B cell (primary cell): ENCODE results near the gene SLC5A12. TPM values are rescaled to one million over a fixed set of nuclear protein-coding genes. Genes with fewer than 3 reads are reported as not detected.

ENCODE experiments used
- ATAC-seq: fragments of 200-7000 bp; cut with Tn5 transposase; one replicate; pipeline ENCODE4 v1.10.0; 2021; ENCODE audit warnings: low read depth, mild to moderate bottlenecking, moderate number of reproducible peaks, moderate library complexity
- CTCF ChIA-PET: fragments of 350-600 bp; sonication (Branson Sonifier 250); formaldehyde crosslinking; loops from one replicate; lab custom pipeline; 2021; ENCODE audit warnings: antibody characterized with exemption, inconsistent platforms; lab: Charles Lee
- POLR2A ChIA-PET: fragments of 350-600 bp; sonication (Branson Sonifier 250); formaldehyde crosslinking; loops from one replicate; lab custom pipeline; 2021; ENCODE audit warnings: antibody characterized with exemption; lab: Charles Lee
- DNase-seq: peaks from one replicate; pipeline ENCODE4 v3.0.0; 2013
- H2AFZ ChIP-seq: 2 replicates; pipeline ENCODE4 v1.6.1; 2012; ENCODE audit warnings: mild to moderate bottlenecking, low read depth, low read length; ENCODE audit not compliant: insufficient read depth, poor library complexity, severe bottlenecking
- H3K27ac ChIP-seq, 2 donors: 1 replicate in 1 of 2; 2 replicates in 1 of 2; pipeline ENCODE4 v1.5.1; 2012 to 2013; ENCODE audit warnings: low read length in 2 of 2, mild to moderate bottlenecking in 2 of 2, moderate library complexity in 1 of 2
- H3K27me3 ChIP-seq, 4 experiments: fragments of 200-600 bp in 1 of 4; sonication (generic) in 1 of 4; replicated peaks in 1 of 4; 1 replicate in 2 of 4; 2 replicates in 2 of 4; pipeline versions ENCODE4 v1.6.1 to v1.7.0; 2013 to 2016; ENCODE audit warnings: low read length in 3 of 4, mild to moderate bottlenecking in 2 of 4, mixed read lengths in 1 of 4, moderate library complexity in 1 of 4; ENCODE audit not compliant: insufficient read depth in 4 of 4, control insufficient read depth in 3 of 4; ENCODE audit errors: control extremely low read depth in 1 of 4
- H3K36me3 ChIP-seq, 2 experiments: replicated peaks in 1 of 2; 1 replicate in 1 of 2; 2 replicates in 1 of 2; pipeline versions ENCODE4 v1.6.1 to v1.7.1; 2013; ENCODE audit warnings: low read length in 1 of 2; ENCODE audit not compliant: insufficient read depth in 2 of 2, control insufficient read depth in 1 of 2; ENCODE audit errors: control extremely low read depth in 1 of 2, extremely low read depth in 1 of 2
- H3K4me1 ChIP-seq, 2 donors: fragments of 200-600 bp in 1 of 2; sonication (generic) in 1 of 2; 1 replicate in 1 of 2; 2 replicates in 1 of 2; pipeline versions ENCODE4 v1.5.1 to v1.6.1; 2013 to 2017; ENCODE audit warnings: low read length in 2 of 2; ENCODE audit not compliant: control insufficient read depth in 2 of 2, insufficient read depth in 2 of 2
- H3K4me2 ChIP-seq: replicated peaks from 2 replicates; pipeline ENCODE3; 2012; ENCODE audit warnings: mild to moderate bottlenecking, low read depth, low read length; ENCODE audit not compliant: poor library complexity, severe bottlenecking
- H3K4me3 ChIP-seq, 5 experiments: fragments of 200-600 bp in 1 of 5; sonication (generic) in 1 of 5; 1 replicate in 3 of 5; 2 replicates in 2 of 5; pipeline versions ENCODE4 v1.5.1 to v1.7.0; 2011 to 2016; ENCODE audit warnings: low read length in 4 of 5, mild to moderate bottlenecking in 4 of 5, low read depth in 2 of 5, control low read depth in 1 of 5, moderate library complexity in 1 of 5; ENCODE audit not compliant: insufficient read depth in 1 of 5; ENCODE audit errors: control extremely low read depth in 1 of 5, extremely low read depth in 1 of 5
- H3K79me2 ChIP-seq: fragments of 200-600 bp; sonication (generic); one replicate; pipeline ENCODE4 v1.6.0; 2016; ENCODE audit warnings: low read length; ENCODE audit not compliant: control insufficient read depth, insufficient read depth
- H3K9ac ChIP-seq: fragments of 200-600 bp; sonication (generic); 2 replicates; pipeline ENCODE4 v1.6.1; 2017; ENCODE audit warnings: mild to moderate bottlenecking, low read length, moderate library complexity
- H3K9me3 ChIP-seq, 3 donors: one replicate each; pipeline versions ENCODE4 v1.6.1 to v1.7.1; 2013; ENCODE audit warnings: low read length in 2 of 3; ENCODE audit not compliant: control insufficient read depth in 2 of 3, insufficient read depth in 1 of 3; ENCODE audit errors: control extremely low read depth in 1 of 3
- H4K20me1 ChIP-seq: 2 replicates; pipeline ENCODE4 v1.6.0; 2012; ENCODE audit warnings: mild to moderate bottlenecking, low read length; ENCODE audit not compliant: insufficient read depth, control insufficient read depth, poor library complexity, severe bottlenecking
- H3K27ac Mint-ChIP-seq: one replicate; pipeline ENCODE4 v1.8.0; 2021; ENCODE audit warnings: mixed read lengths
- H3K27me3 Mint-ChIP-seq: one replicate; pipeline ENCODE4 v1.8.0; 2021; ENCODE audit warnings: mixed read lengths
- H3K4me1 Mint-ChIP-seq: one replicate; pipeline ENCODE4 v1.8.0; 2021; ENCODE audit warnings: mixed read lengths
- H3K4me3 Mint-ChIP-seq: one replicate; pipeline ENCODE4 v1.8.0; 2021; ENCODE audit warnings: mixed read lengths
- H3K9me3 Mint-ChIP-seq: one replicate; pipeline ENCODE4 v1.8.0; 2022; ENCODE audit warnings: mixed read lengths; ENCODE audit not compliant: insufficient read depth
- EZH2 ChIP-seq: IDR thresholded peaks from 2 replicates; pipeline ENCODE4 v1.6.1; 2012; ENCODE audit warnings: borderline replicate concordance, low read depth, mild to moderate bottlenecking, moderate library complexity, low read length; ENCODE audit not compliant: insufficient read depth, poor library complexity, severe bottlenecking
- WGBS: methylation state at CpG from one replicate; pipeline ENCODE4 v1.1.5; 2013; ENCODE audit warnings: missing lambda C conversion rate; ENCODE audit not compliant: insufficient coverage; 5-methylcytosine and 5-hydroxymethylcytosine counted together
- intact Hi-C: fragments of 100-400 bp; cut with micrococcal nuclease; formaldehyde crosslinking; loops from one replicate; pipeline ENCODE4 v1.10.0; 2022
- polyA plus RNA-seq: library from polyadenylated mRNA; depleted of rRNA; stranded (reverse); fragments of >200 nt; gene quantifications from 2 replicates; pipeline ENCODE4 v1.2.3, GENCODE V29; 2012
- total RNA-seq, 2 donors: library from RNA; stranded (reverse); fragments of 120-200 nt in 1 of 2; gene quantifications; 1 replicate in 1 of 2; 2 replicates in 1 of 2; pipeline versions ENCODE4 v1.2.3 to v1.2.4, GENCODE V29; 2013 to 2022
- TF ChIP-seq, protein P1 (sequence below): fragments of 200-600 bp; IDR thresholded peaks from one replicate; pipeline ENCODE4 v1.8.0; 2022; ENCODE audit warnings: antibody characterized with exemption, mild to moderate bottlenecking

SLC5A12 gene
- total and polyA plus RNA-seq, 2 donors (not counting 1 experiment from before 2014, with no cell fraction given), result not detected

DNA sequence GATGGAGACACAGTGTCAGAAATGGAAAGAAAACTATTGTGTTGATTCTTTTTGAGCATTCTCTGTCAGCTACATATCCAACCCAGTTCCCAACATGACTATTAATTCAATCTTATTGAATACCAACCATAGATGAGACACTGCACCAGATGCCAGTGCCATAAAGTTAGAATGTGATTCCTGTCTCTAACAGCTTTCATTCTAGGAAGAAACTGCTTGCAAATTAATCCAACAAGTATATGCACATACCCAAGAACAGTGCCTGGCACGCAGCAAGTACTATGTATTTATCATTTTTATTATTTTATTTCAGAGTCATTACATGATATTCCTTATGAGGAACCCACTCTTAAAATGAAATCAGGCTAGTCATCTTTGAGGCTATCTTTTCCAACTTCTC is 34.5 kb downstream of the SLC5A12 start:
- no peak for DNase-seq
- intact Hi-C loops, result no loop called here
- H3K4me3 Mint-ChIP-seq, result no peak overlapping the region
- Histone ChIP-seq H3K4me2 (no peak overlapping the region), H3K4me3 (no peak overlapping the region), H3K27ac (no peak overlapping the region), H3K36me3 (no peaks in the 10 kb centered on the region), H3K4me1 (no peaks in the 10 kb centered on the region), H3K9ac (no peak overlapping the region), H3K79me2 (no peaks in the 10 kb centered on the region), H3K9me3 (no peaks in the 10 kb centered on the region), H4K20me1 (no peaks in the 10 kb centered on the region), H3K27me3 (no peaks in the 10 kb centered on the region), H2AFZ (no peak overlapping the region)
- TF ChIP-seq, protein P1, sequence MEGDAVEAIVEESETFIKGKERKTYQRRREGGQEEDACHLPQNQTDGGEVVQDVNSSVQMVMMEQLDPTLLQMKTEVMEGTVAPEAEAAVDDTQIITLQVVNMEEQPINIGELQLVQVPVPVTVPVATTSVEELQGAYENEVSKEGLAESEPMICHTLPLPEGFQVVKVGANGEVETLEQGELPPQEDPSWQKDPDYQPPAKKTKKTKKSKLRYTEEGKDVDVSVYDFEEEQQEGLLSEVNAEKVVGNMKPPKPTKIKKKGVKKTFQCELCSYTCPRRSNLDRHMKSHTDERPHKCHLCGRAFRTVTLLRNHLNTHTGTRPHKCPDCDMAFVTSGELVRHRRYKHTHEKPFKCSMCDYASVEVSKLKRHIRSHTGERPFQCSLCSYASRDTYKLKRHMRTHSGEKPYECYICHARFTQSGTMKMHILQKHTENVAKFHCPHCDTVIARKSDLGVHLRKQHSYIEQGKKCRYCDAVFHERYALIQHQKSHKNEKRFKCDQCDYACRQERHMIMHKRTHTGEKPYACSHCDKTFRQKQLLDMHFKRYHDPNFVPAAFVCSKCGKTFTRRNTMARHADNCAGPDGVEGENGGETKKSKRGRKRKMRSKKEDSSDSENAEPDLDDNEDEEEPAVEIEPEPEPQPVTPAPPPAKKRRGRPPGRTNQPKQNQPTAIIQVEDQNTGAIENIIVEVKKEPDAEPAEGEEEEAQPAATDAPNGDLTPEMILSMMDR, result no peak
- TF ChIP-seq EZH2, result no peak
- H3K4me1 Mint-ChIP-seq, result no peaks in the 10 kb centered on the region
- ChIA-PET POLR2A (no interaction called here), CTCF (no interaction called here)
- no peak for ATAC-seq
- H3K27me3 Mint-ChIP-seq, result no peaks in the 10 kb centered on the region
- H3K27ac Mint-ChIP-seq, result no peak overlapping the region
- WGBS, result no CpG with 5 or more reads among the region's 1 CpG
- no peaks in the 10 kb centered on the region for H3K9me3 Mint-ChIP-seq

DNA sequence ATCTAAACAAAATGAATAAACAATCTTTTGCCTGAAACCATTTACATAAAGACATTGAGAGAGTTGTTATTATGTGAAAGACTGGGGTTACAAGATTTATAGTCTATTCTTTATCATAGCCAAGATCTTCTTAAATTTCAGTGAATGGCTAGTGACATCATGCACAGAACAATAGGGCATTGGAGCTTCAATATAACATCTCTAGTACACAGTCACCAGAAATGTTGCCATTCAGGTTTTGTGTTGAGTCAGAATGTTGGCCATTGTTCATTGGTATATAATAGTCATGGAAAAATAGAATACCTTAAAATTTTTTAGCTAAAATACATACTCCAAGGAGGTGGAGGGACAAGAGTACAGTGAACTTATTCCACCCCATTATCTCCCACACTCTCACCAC is 44.3 kb downstream of the SLC5A12 start:
- Mint-ChIP-seq H3K4me1 (peaks cover 2% of the 10 kb centered on the region), H3K27ac (no peak overlapping the region), H3K9me3 (no peaks in the 10 kb centered on the region), H3K4me3 (no peak overlapping the region), H3K27me3 (no peaks in the 10 kb centered on the region)
- DNase-seq (no peak), ATAC-seq (no peak)
- Histone ChIP-seq H3K27me3 (no peaks in the 10 kb centered on the region), H3K27ac (no peak overlapping the region), H3K36me3 (no peaks in the 10 kb centered on the region), H3K4me3 (no peak overlapping the region), H3K9ac (no peak overlapping the region), H4K20me1 (no peaks in the 10 kb centered on the region), H3K79me2 (no peaks in the 10 kb centered on the region), H3K4me2 (no peak overlapping the region), H3K9me3 (no peaks in the 10 kb centered on the region), H2AFZ (no peak overlapping the region), H3K4me1 (no peaks in the 10 kb centered on the region)
- intact Hi-C loops, result no loop called here
- ChIA-PET POLR2A (no interaction called here), CTCF (no interaction called here)
- TF ChIP-seq, protein P1, result no peak
- no peak for TF ChIP-seq EZH2
